Stimulated activated CD4-positive, alpha-beta T cell treated with anti-CD3 and anti-CD28 coated beads, Interleukin-2, amount 100 ng/mL, for 4 hours (primary cell): ENCODE measurements around the gene LCN10.
"Not testable (repeated sequence)": the region's sequence is repeated elsewhere in the genome, so short reads cannot be mapped to it uniquely, and the experiment has no call there.

Source experiments
- DNase-seq: peaks from one replicate; pipeline ENCODE4 v3.0.0-alpha.2; 2020; ENCODE audit warnings: low read depth

Gene LCN10

GRCh38 chr9:136742591-136743391 lies at the start of gene LCN10:
TSS of gene LCN10 (minus strand) at chr9:136742940. CDS start at chr9:136742903, 37 bp downstream.
- no peak for DNase-seq

- DNase-seq = peak; percentile 52
Measured at GRCh38 chr9:136791516-136792276, 49.0 kb upstream of the LCN10 start.

GRCh38 chr9:136790640-136791515 lies 48.1 kb upstream of the LCN10 start, which contains the start of gene TMEM141:
TSS of gene TMEM141 (plus strand) at chr9:136791344. CDS start at chr9:136791371, 27 bp downstream.
- DNase-seq = peak; percentile 100

GRCh38 chr9:136789523-136789937 lies 46.8 kb upstream of the LCN10 start:
- DNase-seq = no peak

- DNase-seq = not testable (repeated sequence)
Measured at GRCh38 chr9:136788644-136789522, 46.1 kb upstream of the LCN10 start.

GRCh38 chr9:136787690-136788400 lies 45.1 kb upstream of the LCN10 start:
- peak; percentile 55 for DNase-seq

- DNase-seq = not testable (repeated sequence)
Measured at GRCh38 chr9:136786983-136787382, 44.2 kb upstream of the LCN10 start.

GRCh38 chr9:136786451-136786850 lies 43.7 kb upstream of the LCN10 start:
- no peak for DNase-seq

- not testable (repeated sequence) for DNase-seq
Measured at GRCh38 chr9:136785565-136786355, 43.0 kb upstream of the LCN10 start.

GRCh38 chr9:136784997-136785361 lies 42.2 kb upstream of the LCN10 start:
- no peak for DNase-seq

GRCh38 chr9:136784249-136784996 lies 41.7 kb upstream of the LCN10 start:
- no peak for DNase-seq

GRCh38 chr9:136782452-136782851 lies 39.7 kb upstream of the LCN10 start:
- no peak for DNase-seq

GRCh38 chr9:136779808-136780207 lies 37.1 kb upstream of the LCN10 start:
- no peak for DNase-seq

- DNase-seq = no peak
Measured at GRCh38 chr9:136777359-136777758, 34.6 kb upstream of the LCN10 start.

GRCh38 chr9:136776947-136777346 lies 34.2 kb upstream of the LCN10 start:
- no peak for DNase-seq

GRCh38 chr9:136775191-136775590 lies 32.5 kb upstream of the LCN10 start:
- no peak for DNase-seq

GRCh38 chr9:136774416-136775045 lies 31.8 kb upstream of the LCN10 start:
- DNase-seq = no peak

GRCh38 chr9:136773386-136774044 lies 30.8 kb upstream of the LCN10 start:
- no peak for DNase-seq
